Upper lobe of left lung (tissue), 4 donors: ENCODE results near the gene LINGO1.

Experiments used
- EP300 ChIP-seq, 4 donors: sonication (generic); formaldehyde crosslinking; IDR thresholded peaks; one replicate each; pipeline ENCODE4 v1.5.1; 2017; ENCODE audit warnings: antibody characterized with exemption in 4 of 4, control low read depth in 2 of 4
- POLR2A ChIP-seq, 4 donors: fragments of 450-650 bp; IDR thresholded peaks; one replicate each; pipeline ENCODE4 v1.5.1; 2016 to 2017; ENCODE audit warnings: antibody characterized with exemption in 4 of 4, mild to moderate bottlenecking in 2 of 4
- POLR2AphosphoS5 ChIP-seq, 2 donors: sonication (generic); formaldehyde crosslinking; IDR thresholded peaks; one replicate each; pipeline ENCODE4 v1.5.1; 2017; ENCODE audit warnings: antibody characterized with exemption in 2 of 2
- TF ChIP-seq, protein P1 (sequence below), 6 experiments: fragments of 450-650 bp in 4 of 6; fragments of 200-600 bp in 2 of 6; sonication (generic) in 2 of 6; IDR thresholded peaks; one replicate each; pipeline ENCODE4 v1.5.1; 2016 to 2019; ENCODE audit warnings: antibody characterized with exemption in 6 of 6

DNA sequence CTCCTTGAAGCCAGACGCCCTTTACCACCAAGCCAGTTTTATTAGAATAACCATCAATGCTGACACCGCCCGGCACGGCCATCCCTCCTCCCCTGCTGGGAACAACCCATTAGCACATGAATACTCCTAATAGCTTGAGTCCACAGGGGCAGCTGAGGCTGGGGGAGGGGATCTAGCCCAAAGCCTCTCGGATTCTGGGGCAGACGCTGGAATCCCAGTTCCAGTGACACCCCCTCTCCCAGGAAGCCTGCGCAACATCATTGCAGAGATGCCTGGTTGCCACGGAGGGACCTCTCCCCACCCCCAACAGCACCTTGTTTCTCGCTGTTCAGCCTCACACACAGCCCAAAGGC lies 1.2 kb upstream of the LINGO1 start:
- TF ChIP-seq, protein P1, sequence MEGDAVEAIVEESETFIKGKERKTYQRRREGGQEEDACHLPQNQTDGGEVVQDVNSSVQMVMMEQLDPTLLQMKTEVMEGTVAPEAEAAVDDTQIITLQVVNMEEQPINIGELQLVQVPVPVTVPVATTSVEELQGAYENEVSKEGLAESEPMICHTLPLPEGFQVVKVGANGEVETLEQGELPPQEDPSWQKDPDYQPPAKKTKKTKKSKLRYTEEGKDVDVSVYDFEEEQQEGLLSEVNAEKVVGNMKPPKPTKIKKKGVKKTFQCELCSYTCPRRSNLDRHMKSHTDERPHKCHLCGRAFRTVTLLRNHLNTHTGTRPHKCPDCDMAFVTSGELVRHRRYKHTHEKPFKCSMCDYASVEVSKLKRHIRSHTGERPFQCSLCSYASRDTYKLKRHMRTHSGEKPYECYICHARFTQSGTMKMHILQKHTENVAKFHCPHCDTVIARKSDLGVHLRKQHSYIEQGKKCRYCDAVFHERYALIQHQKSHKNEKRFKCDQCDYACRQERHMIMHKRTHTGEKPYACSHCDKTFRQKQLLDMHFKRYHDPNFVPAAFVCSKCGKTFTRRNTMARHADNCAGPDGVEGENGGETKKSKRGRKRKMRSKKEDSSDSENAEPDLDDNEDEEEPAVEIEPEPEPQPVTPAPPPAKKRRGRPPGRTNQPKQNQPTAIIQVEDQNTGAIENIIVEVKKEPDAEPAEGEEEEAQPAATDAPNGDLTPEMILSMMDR (IDR thresholded peaks at IDR 0.05) = no peak
- TF ChIP-seq EP300 (IDR thresholded peaks at IDR 0.05) = no peak
- TF ChIP-seq POLR2A (IDR thresholded peaks at IDR 0.05) = no peak
- TF ChIP-seq POLR2AphosphoS5 (IDR thresholded peaks at IDR 0.05) = no peak
